ENCODE data around the gene PITPNM3. TPM values are rescaled to one million over a fixed set of nuclear protein-coding genes. Genes with fewer than 3 reads are reported as not detected.

PITPNM3 gene
- total RNA-seq, 1 experiment from 2014 or later, result 1.4 TPM

GRCh38 chr17:6435968-6436367 lies 120.4 kb downstream of the PITPNM3 start:
- peak; percentile 23 for DNase-seq
- H3K4me3 ChIP-seq, result no peak overlapping the region
- H3K27me3 ChIP-seq, result no peaks in the 10 kb centered on the region
- H3K36me3 ChIP-seq, result no peaks in the 10 kb centered on the region
- H3K9me3 ChIP-seq, result no peaks in the 10 kb centered on the region

GRCh38 chr17:6435051-6435450 lies 121.3 kb downstream of the PITPNM3 start, which contains the start of gene AIPL1:
TSS of gene AIPL1 (minus strand) at chr17:6435121. CDS start at chr17:6435104, 17 bp downstream.
- DNase-seq, result no peak
- no peaks in the 10 kb centered on the region for H3K36me3 ChIP-seq
- no peaks in the 10 kb centered on the region for H3K27me3 ChIP-seq
- no peaks in the 10 kb centered on the region for H3K9me3 ChIP-seq
- no peak within 1 kb of the TSS for H3K4me3 ChIP-seq

- no peak overlapping the region for H3K4me3 ChIP-seq
- H3K9me3 ChIP-seq, result no peaks in the 10 kb centered on the region
- no peaks in the 10 kb centered on the region for H3K36me3 ChIP-seq
- H3K27me3 ChIP-seq, result no peaks in the 10 kb centered on the region
- no peak for DNase-seq
Observed at GRCh38 chr17:6430769-6431168, 125.6 kb downstream of the PITPNM3 start.

- H3K9me3 ChIP-seq, result no peaks in the 10 kb centered on the region
- no peaks in the 10 kb centered on the region for H3K27me3 ChIP-seq
- no peak for DNase-seq
- H3K4me3 ChIP-seq, result no peak overlapping the region
- no peaks in the 10 kb centered on the region for H3K36me3 ChIP-seq
Observed at GRCh38 chr17:6429266-6429665, 127.1 kb downstream of the PITPNM3 start.

- Histone ChIP-seq H3K9me3 (no peaks in the 10 kb centered on the region), H3K27me3 (no peaks in the 10 kb centered on the region), H3K4me3 (no peak overlapping the region), H3K36me3 (no peaks in the 10 kb centered on the region)
- no peak for DNase-seq
Observed at GRCh38 chr17:6428207-6428965, 128.0 kb downstream of the PITPNM3 start.

- DNase-seq, result no peak
- Histone ChIP-seq H3K9me3 (no peaks in the 10 kb centered on the region), H3K27me3 (no peaks in the 10 kb centered on the region), H3K4me3 (no peak overlapping the region), H3K36me3 (no peaks in the 10 kb centered on the region)
Observed at GRCh38 chr17:6427279-6427781, 129.0 kb downstream of the PITPNM3 start.

GRCh38 chr17:6426356-6427101 lies 129.8 kb downstream of the PITPNM3 start:
- no peak for DNase-seq
- H3K36me3 ChIP-seq, result no peaks in the 10 kb centered on the region
- no peaks in the 10 kb centered on the region for H3K9me3 ChIP-seq
- H3K4me3 ChIP-seq, result no peak overlapping the region
- no peaks in the 10 kb centered on the region for H3K27me3 ChIP-seq

GRCh38 chr17:6425407-6425806 lies 130.9 kb downstream of the PITPNM3 start:
- no peaks in the 10 kb centered on the region for H3K36me3 ChIP-seq
- no peak for DNase-seq
- H3K4me3 ChIP-seq, result no peak overlapping the region
- no peaks in the 10 kb centered on the region for H3K27me3 ChIP-seq
- H3K9me3 ChIP-seq, result no peaks in the 10 kb centered on the region

- Histone ChIP-seq H3K36me3 (no peaks in the 10 kb centered on the region), H3K9me3 (no peaks in the 10 kb centered on the region), H3K27me3 (no peaks in the 10 kb centered on the region), H3K4me3 (no peak overlapping the region)
- no peak for DNase-seq
Observed at GRCh38 chr17:6423931-6424330, 132.4 kb downstream of the PITPNM3 start.

GRCh38 chr17:6422654-6423241 lies 133.6 kb downstream of the PITPNM3 start:
- no peak for DNase-seq
- Histone ChIP-seq H3K27me3 (no peaks in the 10 kb centered on the region), H3K4me3 (no peak overlapping the region), H3K9me3 (no peaks in the 10 kb centered on the region), H3K36me3 (no peaks in the 10 kb centered on the region)

GRCh38 chr17:6421700-6422604 lies 134.4 kb downstream of the PITPNM3 start:
- Histone ChIP-seq H3K36me3 (no peaks in the 10 kb centered on the region), H3K9me3 (no peaks in the 10 kb centered on the region), H3K27me3 (no peaks in the 10 kb centered on the region), H3K4me3 (no peak overlapping the region)
- DNase-seq, result peak; percentile 64

GRCh38 chr17:6420173-6420641 lies 136.1 kb downstream of the PITPNM3 start:
- no peak overlapping the region for H3K4me3 ChIP-seq
- no peaks in the 10 kb centered on the region for H3K27me3 ChIP-seq
- no peak for DNase-seq
- H3K9me3 ChIP-seq, result no peaks in the 10 kb centered on the region
- H3K36me3 ChIP-seq, result no peaks in the 10 kb centered on the region

GRCh38 chr17:6415616-6416015 lies 140.7 kb downstream of the PITPNM3 start:
- H3K36me3 ChIP-seq, result no peaks in the 10 kb centered on the region
- DNase-seq, result no peak
- no peaks in the 10 kb centered on the region for H3K9me3 ChIP-seq
- H3K4me3 ChIP-seq, result no peak overlapping the region
- no peaks in the 10 kb centered on the region for H3K27me3 ChIP-seq

- DNase-seq, result no peak
- no peak overlapping the region for H3K4me3 ChIP-seq
- H3K27me3 ChIP-seq, result no peaks in the 10 kb centered on the region
- no peaks in the 10 kb centered on the region for H3K9me3 ChIP-seq
- H3K36me3 ChIP-seq, result no peaks in the 10 kb centered on the region
Observed at GRCh38 chr17:6413065-6413464, 143.3 kb downstream of the PITPNM3 start.

- H3K9me3 ChIP-seq, result no peaks in the 10 kb centered on the region
- no peak for DNase-seq
- H3K4me3 ChIP-seq, result no peak overlapping the region
- H3K27me3 ChIP-seq, result no peaks in the 10 kb centered on the region
- H3K36me3 ChIP-seq, result no peaks in the 10 kb centered on the region
Observed at GRCh38 chr17:6408735-6409134, 147.6 kb downstream of the PITPNM3 start.

GRCh38 chr17:6408276-6408675 lies 148.1 kb downstream of the PITPNM3 start:
- Histone ChIP-seq H3K36me3 (no peaks in the 10 kb centered on the region), H3K27me3 (no peaks in the 10 kb centered on the region), H3K9me3 (no peaks in the 10 kb centered on the region), H3K4me3 (no peak overlapping the region)
- no peak for DNase-seq

Data from MG63 (cell line).